HG03469 (cell line): ENCODE data around the gene MCM8.

Source experiments
- ATAC-seq: cut with Tn5 transposase; IDR thresholded peaks from one replicate; pipeline ENCODE4 v1.9.1; 2021; ENCODE audit warnings: mild to moderate bottlenecking, moderate library complexity, moderate number of reproducible peaks; ENCODE audit not compliant: unreplicated experiment

MCM8 gene

GRCh38 chr20:6040540-6040939 is 90.1 kb downstream of the MCM8 start:
- no peak for ATAC-seq

- no peak for ATAC-seq
Measured at GRCh38 chr20:6040958-6041807, 90.7 kb downstream of the MCM8 start.

GRCh38 chr20:6041808-6042265 is 91.4 kb downstream of the MCM8 start:
- ATAC-seq, result no peak

- ATAC-seq, result no peak
Measured at GRCh38 chr20:6044115-6044514, 93.7 kb downstream of the MCM8 start.

- ATAC-seq, result no peak
Measured at GRCh38 chr20:6045566-6045965, 95.1 kb downstream of the MCM8 start.

GRCh38 chr20:6046432-6046831 is 96.0 kb downstream of the MCM8 start:
- ATAC-seq, result no peak

- no peak for ATAC-seq
Measured at GRCh38 chr20:6048391-6048790, 97.9 kb downstream of the MCM8 start.
